ENCODE data around the gene CCS. TPM values are rescaled to one million over a fixed set of nuclear protein-coding genes. Genes with fewer than 3 reads are reported as not detected.

The CCS gene
- total and polyA plus RNA-seq, 2 experiments from 2014 or later = 86.6 to 117 TPM

DNA sequence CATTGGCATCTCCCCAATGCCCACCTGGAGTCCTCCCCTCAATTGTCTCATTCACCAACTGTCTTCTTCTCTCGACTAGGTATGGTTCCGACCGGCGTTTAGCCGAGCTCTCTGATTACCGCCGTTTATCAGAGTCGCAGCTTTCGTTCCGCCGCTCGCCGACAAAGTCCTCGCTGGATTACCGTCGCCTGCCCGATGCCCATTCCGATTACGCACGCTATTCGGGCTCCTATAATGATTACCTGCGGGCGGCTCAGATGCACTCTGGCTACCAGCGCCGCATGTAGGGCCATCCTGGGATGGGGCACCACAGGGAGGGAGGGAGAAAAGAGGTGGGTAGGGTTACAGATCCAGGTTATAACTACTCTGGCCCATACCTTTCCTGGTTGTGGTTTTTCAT lies 33.4 kb downstream of the CCS start:
- TF ChIP-seq, protein P1, sequence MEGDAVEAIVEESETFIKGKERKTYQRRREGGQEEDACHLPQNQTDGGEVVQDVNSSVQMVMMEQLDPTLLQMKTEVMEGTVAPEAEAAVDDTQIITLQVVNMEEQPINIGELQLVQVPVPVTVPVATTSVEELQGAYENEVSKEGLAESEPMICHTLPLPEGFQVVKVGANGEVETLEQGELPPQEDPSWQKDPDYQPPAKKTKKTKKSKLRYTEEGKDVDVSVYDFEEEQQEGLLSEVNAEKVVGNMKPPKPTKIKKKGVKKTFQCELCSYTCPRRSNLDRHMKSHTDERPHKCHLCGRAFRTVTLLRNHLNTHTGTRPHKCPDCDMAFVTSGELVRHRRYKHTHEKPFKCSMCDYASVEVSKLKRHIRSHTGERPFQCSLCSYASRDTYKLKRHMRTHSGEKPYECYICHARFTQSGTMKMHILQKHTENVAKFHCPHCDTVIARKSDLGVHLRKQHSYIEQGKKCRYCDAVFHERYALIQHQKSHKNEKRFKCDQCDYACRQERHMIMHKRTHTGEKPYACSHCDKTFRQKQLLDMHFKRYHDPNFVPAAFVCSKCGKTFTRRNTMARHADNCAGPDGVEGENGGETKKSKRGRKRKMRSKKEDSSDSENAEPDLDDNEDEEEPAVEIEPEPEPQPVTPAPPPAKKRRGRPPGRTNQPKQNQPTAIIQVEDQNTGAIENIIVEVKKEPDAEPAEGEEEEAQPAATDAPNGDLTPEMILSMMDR (IDR thresholded peaks at IDR 0.05; ENCODE audit: low read depth, low read length) = no peak
- peaks cover 4% of the 10 kb centered on the region for H3K4me1 ChIP-seq (ENCODE audit: low read depth)
- H3K27me3 ChIP-seq = no peaks in the 10 kb centered on the region
- no peak for DNase-seq (ENCODE audit: low read depth in 1 of 2, low spot score in 1 of 2)
- no peak overlapping the region for H3K4me3 ChIP-seq
- peaks cover 62% of the 10 kb centered on the region for H3K36me3 ChIP-seq
- no peak overlapping the region for H3K27ac ChIP-seq
- H3K9me3 ChIP-seq (ENCODE audit: low read depth) = no peaks in the 10 kb centered on the region

DNA sequence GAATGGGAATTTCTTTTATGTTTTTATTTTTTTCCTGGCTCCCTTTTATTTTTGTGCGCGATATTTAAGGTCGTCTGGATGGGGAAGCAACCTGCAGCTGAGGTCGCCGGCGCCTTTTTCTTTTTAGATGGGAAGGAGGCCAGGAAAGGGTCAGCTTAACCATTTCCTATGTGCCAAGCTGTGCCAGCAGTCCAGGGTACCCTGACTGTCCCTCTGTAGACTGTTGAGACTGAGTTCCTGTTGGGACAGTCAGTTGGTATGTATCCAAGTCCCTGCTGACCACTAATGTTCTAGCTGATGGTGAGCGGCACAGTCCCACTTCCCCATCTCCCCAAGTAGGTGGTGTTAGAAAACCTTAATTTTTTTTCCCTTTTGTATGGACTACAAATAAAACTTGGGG lies 33.9 kb downstream of the CCS start:
- DNase-seq (ENCODE audit: low read depth in 1 of 2, low spot score in 1 of 2) = no peak
- Histone ChIP-seq H3K27ac (no peak overlapping the region), H3K36me3 (peaks cover 62% of the 10 kb centered on the region), H3K4me1 (ENCODE audit: low read depth) (no peaks in the 10 kb centered on the region), H3K4me3 (no peak overlapping the region), H3K27me3 (no peaks in the 10 kb centered on the region), H3K9me3 (ENCODE audit: low read depth) (no peaks in the 10 kb centered on the region)
- TF ChIP-seq, protein P1 (IDR thresholded peaks at IDR 0.05; ENCODE audit: low read depth, low read length) = no peak

DNA sequence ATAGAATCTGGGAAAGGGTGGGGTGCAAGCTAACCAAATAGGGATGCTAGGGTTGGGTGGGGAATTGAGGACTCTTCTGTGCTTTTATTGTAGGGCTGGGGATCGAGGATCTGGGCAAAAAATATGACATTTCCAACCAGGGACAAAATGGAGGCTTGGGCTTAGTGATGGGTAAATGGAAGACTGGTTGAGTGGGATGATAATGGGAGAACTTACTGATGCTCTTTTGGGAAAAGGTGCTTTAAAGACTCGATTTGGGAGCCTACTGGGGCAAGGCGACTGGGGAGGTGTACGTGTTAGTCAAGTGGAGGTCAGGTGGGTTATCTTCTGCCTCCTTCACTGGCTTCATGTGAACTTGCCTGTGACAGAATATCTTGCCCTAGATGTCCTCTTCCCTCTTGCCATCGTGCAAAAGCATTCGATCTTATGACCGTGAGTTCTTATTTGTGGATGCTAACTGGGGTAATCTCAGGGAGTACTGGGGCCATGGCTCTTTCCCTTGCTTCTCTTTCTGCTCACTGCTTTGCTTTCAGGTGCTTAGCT lies 35.1 kb downstream of the CCS start:
- Histone ChIP-seq H3K4me3 (no peak overlapping the region), H3K4me1 (ENCODE audit: low read depth) (no peaks in the 10 kb centered on the region), H3K9me3 (ENCODE audit: low read depth) (no peaks in the 10 kb centered on the region), H3K36me3 (peaks cover 59% of the 10 kb centered on the region), H3K27me3 (no peaks in the 10 kb centered on the region), H3K27ac (peak overlapping the region; percentile 28)
- no peak for DNase-seq (ENCODE audit: low read depth in 1 of 2, low spot score in 1 of 2)
- TF ChIP-seq, protein P1 (IDR thresholded peaks at IDR 0.05; ENCODE audit: low read depth, low read length) = no peak

DNA sequence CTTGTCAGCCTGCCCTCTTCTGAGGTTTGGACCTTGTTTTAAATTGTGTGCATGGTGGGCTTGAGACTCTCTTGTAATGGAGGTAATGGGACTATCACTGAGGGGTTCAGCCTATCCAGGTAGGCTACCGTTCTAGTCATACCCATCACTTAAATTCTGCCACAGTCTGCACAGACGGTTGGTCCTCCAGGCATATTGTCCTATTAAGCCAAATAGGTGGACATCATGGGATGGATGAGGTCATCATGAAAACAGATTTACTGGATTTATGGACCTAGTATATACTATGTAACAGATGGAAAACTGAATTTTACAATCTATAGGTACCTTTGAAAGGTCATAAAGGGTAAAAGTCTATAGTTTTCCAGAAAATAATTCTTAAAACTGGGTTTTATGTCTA lies 36.4 kb downstream of the CCS start:
- DNase-seq (ENCODE audit: low read depth in 1 of 2, low spot score in 1 of 2) = no peak

DNA sequence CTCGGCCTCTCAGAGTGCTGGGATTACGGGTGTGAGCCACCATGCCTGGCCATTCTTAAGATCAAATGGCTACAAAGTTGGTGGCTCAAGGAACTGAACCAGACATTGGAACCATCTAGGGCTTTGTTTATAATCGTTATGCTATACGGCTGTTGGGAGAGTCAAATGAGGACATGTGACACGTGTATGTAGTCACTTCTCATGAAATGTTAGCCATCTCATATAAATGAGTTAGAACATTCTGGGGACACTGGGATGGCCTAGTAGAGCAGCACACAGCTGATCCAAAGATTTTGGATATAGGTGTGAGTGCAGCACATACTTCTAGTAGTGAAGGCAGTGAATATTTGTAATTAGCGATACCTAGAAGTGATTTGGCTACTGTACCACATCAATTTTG lies 38.9 kb downstream of the CCS start:
- TF ChIP-seq, protein P1 (IDR thresholded peaks at IDR 0.05; ENCODE audit: low read depth, low read length) = no peak
- no peaks in the 10 kb centered on the region for H3K27me3 ChIP-seq
- H3K9me3 ChIP-seq (ENCODE audit: low read depth) = no peaks in the 10 kb centered on the region
- no peak for DNase-seq (ENCODE audit: low read depth in 1 of 2, low spot score in 1 of 2)
- peaks cover 31% of the 10 kb centered on the region for H3K36me3 ChIP-seq
- H3K27ac ChIP-seq = no peak overlapping the region
- H3K4me3 ChIP-seq = no peak overlapping the region
- no peaks in the 10 kb centered on the region for H3K4me1 ChIP-seq (ENCODE audit: low read depth)

More for the DNA sequence above, 36.4 kb downstream of the CCS start:
- Histone ChIP-seq H3K27ac (peak overlapping the region; percentile 34), H3K27me3 (no peaks in the 10 kb centered on the region), H3K4me3 (no peak overlapping the region), H3K9me3 (ENCODE audit: low read depth) (no peaks in the 10 kb centered on the region), H3K36me3 (peaks cover 52% of the 10 kb centered on the region), H3K4me1 (ENCODE audit: low read depth) (no peaks in the 10 kb centered on the region)
- TF ChIP-seq, protein P1 (IDR thresholded peaks at IDR 0.05; ENCODE audit: low read depth, low read length) = no peak

Data from cardiac muscle cell (in vitro differentiated cells and primary cell).